Measurements from ENCODE around the gene DHFR2. TPM values are rescaled to one million over a fixed set of nuclear protein-coding genes. Genes with fewer than 3 reads are reported as not detected.

DHFR2 gene
- total and polyA plus RNA-seq, 2 donors (not counting 3 experiments of a cell fraction or from before 2014, with no cell fraction given): 0.65 to 2.2 TPM

- Histone ChIP-seq H3K9me3 (replicated peaks; ENCODE audit: control insufficient read depth, insufficient read depth, low read length) (no peaks in the 10 kb centered on the region), H2AFZ (ENCODE audit: low read depth, low read length) (no peak overlapping the region), H3K4me1 (ENCODE audit: control insufficient read depth, extremely low read depth, insufficient read depth, low read length) (no peaks in the 10 kb centered on the region), H3K9me1 (replicated peaks; ENCODE audit: control insufficient read depth, extremely low read depth, insufficient read depth, low read length) (no peaks in the 10 kb centered on the region), H3K4me2 (ENCODE audit: insufficient read depth, low read length) (no peak overlapping the region), H3K79me2 (ENCODE audit: control insufficient read depth, insufficient read depth, low read length) (no peaks in the 10 kb centered on the region), H3K9ac (replicated peaks; ENCODE audit: extremely low read depth, insufficient read depth, low read length) (no peak overlapping the region), H3K36me3 (ENCODE audit: control insufficient read depth in 2 of 2, extremely low read depth in 1 of 2, insufficient read depth in 2 of 2, low read length in 2 of 2) (peaks cover 0 to 5% of the 10 kb centered on the region in 2 experiments), H3K4me3 (replicated peaks in 1 of 3; ENCODE audit: insufficient read depth in 1 of 3, low read depth in 1 of 3, low read length in 3 of 3) (no peak overlapping the region), H4K20me1 (replicated peaks; ENCODE audit: control insufficient read depth, extremely low read depth, insufficient read depth, low read length) (no peaks in the 10 kb centered on the region), H3K27ac (ENCODE audit: insufficient read depth, low read depth, low read length) (no peak overlapping the region), H3K27me3 (ENCODE audit: control insufficient read depth in 2 of 2, insufficient read depth in 2 of 2, low read length in 2 of 2) (no peaks in the 10 kb centered on the region)
- DNase-seq (ENCODE audit: low read depth, low spot score) (no peak), FAIRE-seq (no peak)
- CTCF ChIA-PET: no interaction called here
- dilution Hi-C loops (cut with MboI; ENCODE audit: extremely low pct_ligation_motif_present, low sequenced_read_pairs) (no loop called here), intact Hi-C loops (cut with micrococcal nuclease) (no loop called here)
- POLR2A ChIA-PET: no interaction called here
- TF ChIP-seq MAX (IDR thresholded peaks at IDR 0.05; ENCODE audit: insufficient read depth, insufficient read length) (no peak), JUN (IDR thresholded peaks at IDR 0.05; ENCODE audit: borderline replicate concordance, insufficient read depth, insufficient read length, low read depth) (no peak), POLR2A (IDR thresholded peaks at IDR 0.05; ENCODE audit: low read depth, low read length) (no peak), GATA2 (IDR thresholded peaks at IDR 0.05; ENCODE audit: insufficient read depth, insufficient read length, low read depth, low read length) (no peak), FOS (IDR thresholded peaks at IDR 0.05; ENCODE audit: borderline replicate concordance, insufficient read depth, low read length) (no peak), MYC (IDR thresholded peaks at IDR 0.05; ENCODE audit: low read depth, low read length) (no peak), EZH2 (IDR thresholded peaks at IDR 0.05; ENCODE audit: borderline replicate concordance, low read depth, low read length, severe bottlenecking) (no peak), POLR2AphosphoS5 (IDR thresholded peaks at IDR 0.05; ENCODE audit: insufficient read depth, low read depth, low read length) (no peak)
- TF ChIP-seq, protein P1, sequence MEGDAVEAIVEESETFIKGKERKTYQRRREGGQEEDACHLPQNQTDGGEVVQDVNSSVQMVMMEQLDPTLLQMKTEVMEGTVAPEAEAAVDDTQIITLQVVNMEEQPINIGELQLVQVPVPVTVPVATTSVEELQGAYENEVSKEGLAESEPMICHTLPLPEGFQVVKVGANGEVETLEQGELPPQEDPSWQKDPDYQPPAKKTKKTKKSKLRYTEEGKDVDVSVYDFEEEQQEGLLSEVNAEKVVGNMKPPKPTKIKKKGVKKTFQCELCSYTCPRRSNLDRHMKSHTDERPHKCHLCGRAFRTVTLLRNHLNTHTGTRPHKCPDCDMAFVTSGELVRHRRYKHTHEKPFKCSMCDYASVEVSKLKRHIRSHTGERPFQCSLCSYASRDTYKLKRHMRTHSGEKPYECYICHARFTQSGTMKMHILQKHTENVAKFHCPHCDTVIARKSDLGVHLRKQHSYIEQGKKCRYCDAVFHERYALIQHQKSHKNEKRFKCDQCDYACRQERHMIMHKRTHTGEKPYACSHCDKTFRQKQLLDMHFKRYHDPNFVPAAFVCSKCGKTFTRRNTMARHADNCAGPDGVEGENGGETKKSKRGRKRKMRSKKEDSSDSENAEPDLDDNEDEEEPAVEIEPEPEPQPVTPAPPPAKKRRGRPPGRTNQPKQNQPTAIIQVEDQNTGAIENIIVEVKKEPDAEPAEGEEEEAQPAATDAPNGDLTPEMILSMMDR (IDR thresholded peaks at IDR 0.05; ENCODE audit: extremely low read depth in 1 of 2, insufficient read depth in 1 of 2, low read depth in 1 of 2, low read length in 2 of 2): no peak
- no TSS peak for BruUV-seq (replicated peaks)
These were observed 13.3 kb upstream of the DHFR2 start for GRCh38 chr3:94076055-94076454.
